ES-I3 (cell line): ENCODE measurements around the gene AHNAK.
"Not testable (repeated sequence)": the region's sequence is repeated elsewhere in the genome, so short reads cannot be mapped to it uniquely, and the experiment has no call there.

Experiments
- H3K36me3 ChIP-seq: 2 replicates; pipeline ENCODE4 v1.6.1; 2013; ENCODE audit warnings: mild to moderate bottlenecking, low read length, control low read depth, moderate library complexity; ENCODE audit not compliant: insufficient read depth
- H3K4me1 ChIP-seq: 2 replicates; pipeline ENCODE4 v1.6.1; 2013; ENCODE audit warnings: mild to moderate bottlenecking, control low read depth, low read length; ENCODE audit not compliant: insufficient read depth
- H3K9ac ChIP-seq: 2 replicates; pipeline ENCODE4 v1.6.1; 2013; ENCODE audit warnings: low read depth, mild to moderate bottlenecking, low read length, moderate library complexity
- H3K9me3 ChIP-seq: 2 replicates; pipeline ENCODE4 v1.6.1; 2013; ENCODE audit warnings: mild to moderate bottlenecking, low read length, moderate library complexity; ENCODE audit not compliant: control insufficient read depth, insufficient read depth

The AHNAK gene

GRCh38 chr11:62546244-62546928, at the start of gene AHNAK:
Gene AHNAK, minus strand, starts transcription at chr11:62546806. Its CDS starts 10,708 bp downstream, at chr11:62536098.
- Histone ChIP-seq H3K9me3 (no peaks in the 10 kb centered on the region), H3K36me3 (no peaks in the 10 kb centered on the region), H3K4me1 (peaks cover 14% of the 10 kb centered on the region), H3K9ac (peak within 1 kb of the TSS; percentile 74)

- peaks cover 16% of the 10 kb centered on the region for H3K4me1 ChIP-seq
- H3K36me3 ChIP-seq: peaks cover 23% of the 10 kb centered on the region; the same call in 1 of the 2 replicates
- no peak overlapping the region for H3K9ac ChIP-seq
- H3K9me3 ChIP-seq: no peaks in the 10 kb centered on the region
Observed at GRCh38 chr11:62595124-62595523, 48.5 kb upstream of the AHNAK start.

- H3K9me3 ChIP-seq: no peaks in the 10 kb centered on the region
- H3K4me1 ChIP-seq: 0 out of 2 replicates have a peak, but pooled peaks cover 5% of the 10 kb centered on the region
- H3K9ac ChIP-seq: no peak overlapping the region
- peaks cover 20% of the 10 kb centered on the region; the same call in 1 of the 2 replicates for H3K36me3 ChIP-seq
Observed at GRCh38 chr11:62593434-62594044, 46.9 kb upstream of the AHNAK start.

- H3K4me1 ChIP-seq: 0 out of 2 replicates have a peak, but pooled peaks cover 5% of the 10 kb centered on the region
- peaks cover 15% of the 10 kb centered on the region; the same call in 1 of the 2 replicates for H3K36me3 ChIP-seq
- H3K9me3 ChIP-seq: no peaks in the 10 kb centered on the region
- H3K9ac ChIP-seq: no peak overlapping the region
Observed at GRCh38 chr11:62592989-62593421, 46.4 kb upstream of the AHNAK start.

- H3K9ac ChIP-seq: peak overlapping the region; percentile 72
- H3K36me3 ChIP-seq: peaks cover 8% of the 10 kb centered on the region; the same call in 1 of the 2 replicates
- 0 out of 2 replicates have a peak, but pooled peaks cover 5% of the 10 kb centered on the region for H3K4me1 ChIP-seq
- H3K9me3 ChIP-seq: no peaks in the 10 kb centered on the region
Observed at GRCh38 chr11:62592146-62592815, 45.7 kb upstream of the AHNAK start.

- H3K9ac ChIP-seq: peak within 1 kb of the TSS; percentile 76
- H3K36me3 ChIP-seq: peaks cover 8% of the 10 kb centered on the region; the same call in 1 of the 2 replicates
- no peaks in the 10 kb centered on the region for H3K9me3 ChIP-seq
- H3K4me1 ChIP-seq: 0 out of 2 replicates have a peak, but pooled peaks cover 5% of the 10 kb centered on the region
Observed at GRCh38 chr11:62591448-62592145, 45.0 kb upstream of the AHNAK start, which contains the start of gene TUT1. Gene TUT1, minus strand, starts transcription at chr11:62591523. Its CDS starts 38 bp downstream, at chr11:62591485.

GRCh38 chr11:62588966-62589637, 42.5 kb upstream of the AHNAK start:
- Histone ChIP-seq H3K36me3 (peaks cover 4% of the 10 kb centered on the region), H3K4me1 (0 out of 2 replicates have a peak, but pooled peaks cover 5% of the 10 kb centered on the region), H3K9ac (no peak overlapping the region), H3K9me3 (no peaks in the 10 kb centered on the region)

- not testable (repeated sequence) for H3K9me3 ChIP-seq, H3K9ac ChIP-seq, H3K4me1 ChIP-seq, H3K36me3 ChIP-seq
Observed at GRCh38 chr11:62585356-62585755, 38.8 kb upstream of the AHNAK start.

GRCh38 chr11:62581735-62582134, 35.1 kb upstream of the AHNAK start:
- H3K9me3 ChIP-seq, H3K9ac ChIP-seq: not testable (repeated sequence)
- peaks cover 10% of the 10 kb centered on the region for H3K36me3 ChIP-seq

GRCh38 chr11:62580959-62581715, 34.5 kb upstream of the AHNAK start:
- peaks cover 10% of the 10 kb centered on the region for H3K36me3 ChIP-seq
- no peaks in the 10 kb centered on the region for H3K4me1 ChIP-seq
- H3K9ac ChIP-seq: no peak overlapping the region
- no peaks in the 10 kb centered on the region for H3K9me3 ChIP-seq

More at GRCh38 chr11:62581735-62582134, 35.1 kb upstream of the AHNAK start:
- H3K4me1 ChIP-seq: not testable (repeated sequence)

GRCh38 chr11:62579252-62579651, 32.6 kb upstream of the AHNAK start:
- H3K4me1 ChIP-seq: peaks cover 5% of the 10 kb centered on the region; the same call in 1 of the 2 replicates
- H3K9me3 ChIP-seq: no peaks in the 10 kb centered on the region
- no peak overlapping the region for H3K9ac ChIP-seq
- H3K36me3 ChIP-seq: peaks cover 9% of the 10 kb centered on the region; the same call in 1 of the 2 replicates

- Histone ChIP-seq H3K9me3 (no peaks in the 10 kb centered on the region), H3K4me1 (peaks cover 5% of the 10 kb centered on the region; the same call in 1 of the 2 replicates), H3K9ac (no peak overlapping the region), H3K36me3 (peaks cover 9% of the 10 kb centered on the region; the same call in 1 of the 2 replicates)
Observed at GRCh38 chr11:62578541-62578940, 31.9 kb upstream of the AHNAK start.
